IPS DF 4.7 (cell line): ENCODE data around the gene MAPKAPK3.

ENCODE experiments used
- DNase-seq: peaks from one replicate; pipeline ENCODE4 v3.0.0-alpha.2; 2013; ENCODE audit warnings: low spot score; ENCODE audit errors: extremely low read depth

Gene MAPKAPK3

DNA sequence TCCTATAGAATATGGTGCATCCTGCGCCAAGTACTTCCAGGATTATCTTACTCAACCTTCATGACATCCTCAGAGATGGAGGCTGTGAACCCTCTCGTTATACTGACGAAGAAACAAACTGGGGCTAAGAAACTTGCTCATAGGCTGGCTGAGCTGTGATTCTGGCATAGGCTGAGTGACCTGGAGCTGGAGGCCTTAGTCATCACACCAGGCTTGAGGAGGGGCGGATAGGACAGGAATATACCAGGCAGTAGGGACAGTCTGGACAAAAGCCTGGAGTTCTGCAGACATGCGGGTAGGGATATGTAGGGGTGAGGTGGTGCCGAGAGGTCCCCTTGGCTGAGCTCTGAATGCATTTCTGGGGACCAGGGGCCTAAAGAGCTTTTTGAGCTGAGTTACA, 29.6 kb upstream of the MAPKAPK3 start:
- no peak for DNase-seq

DNA sequence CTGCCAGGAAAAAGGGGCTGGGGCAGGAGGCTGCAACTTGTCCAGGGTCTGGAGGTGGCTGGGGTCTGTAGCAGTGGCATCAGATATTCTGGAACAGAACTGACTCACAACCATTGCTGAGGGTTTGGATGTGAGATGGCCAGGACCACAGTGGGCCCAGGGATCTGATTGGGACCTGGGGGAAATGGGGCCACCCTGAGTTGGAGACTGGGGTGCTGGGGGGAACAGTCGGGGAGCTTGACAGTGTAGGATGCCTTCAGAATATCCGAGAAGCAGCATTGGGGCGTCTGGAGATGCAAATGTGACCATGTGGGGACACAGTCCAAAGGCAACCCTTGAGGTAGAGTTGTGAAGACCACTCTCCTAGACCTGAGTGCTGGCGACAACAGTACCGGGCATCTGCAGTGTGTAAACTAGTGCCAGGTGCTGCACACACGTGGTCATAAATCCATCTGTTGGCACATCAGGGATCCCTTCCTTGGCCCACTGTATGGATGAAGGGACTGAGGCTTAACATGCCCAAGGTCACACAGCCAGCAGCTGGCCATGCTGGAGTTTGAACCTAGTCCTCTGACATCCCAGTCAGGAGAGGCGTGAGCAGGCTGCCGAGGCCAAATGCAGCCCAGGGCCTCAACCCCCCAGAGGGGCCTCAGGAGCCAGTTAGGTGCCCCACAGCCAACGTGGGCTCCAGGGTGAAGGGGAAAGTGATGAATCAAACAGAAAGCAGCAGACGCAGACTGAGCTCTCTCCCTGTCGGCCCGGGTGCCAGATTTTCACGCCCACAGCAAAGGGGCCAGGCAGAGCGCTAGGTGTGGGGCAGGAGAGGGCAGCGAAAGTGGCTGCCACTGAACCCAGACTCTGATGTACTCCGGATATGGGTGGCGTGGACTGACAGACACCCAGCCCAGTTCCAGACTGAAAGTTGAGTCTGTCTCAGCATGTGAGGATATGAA, 28.9 kb upstream of the MAPKAPK3 start:
- no peak for DNase-seq

DNA sequence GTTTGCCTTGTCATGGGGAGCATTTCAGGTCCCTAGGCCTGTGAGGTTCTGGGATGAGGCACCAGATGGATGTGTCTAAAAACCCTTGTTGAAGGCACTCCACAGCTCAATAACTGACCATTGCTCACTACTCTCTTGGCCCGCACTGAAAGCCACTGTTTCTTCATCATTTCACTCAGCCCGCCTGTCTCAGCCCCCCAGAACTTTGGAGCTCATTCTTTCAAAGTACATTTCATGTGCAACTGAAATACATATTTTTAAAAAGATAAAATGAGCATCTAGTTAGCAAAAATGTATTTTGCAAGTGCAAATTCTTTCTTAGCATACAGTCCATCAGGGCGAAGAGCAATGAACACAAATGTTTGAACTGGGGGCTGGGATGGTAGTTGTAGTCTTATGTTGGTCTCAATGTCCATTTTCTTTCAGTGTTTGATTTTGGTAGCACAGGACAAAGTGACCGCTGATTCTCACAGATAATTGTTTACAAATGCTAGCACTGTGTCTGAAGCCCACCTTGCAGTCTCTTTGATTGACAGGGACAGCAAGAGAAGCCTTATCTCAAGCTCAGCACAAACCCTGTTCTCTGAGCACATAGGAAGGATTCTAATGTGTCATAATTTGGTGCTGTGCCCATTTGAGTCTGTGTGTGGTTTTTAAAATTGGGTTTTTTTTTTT, 28.1 kb upstream of the MAPKAPK3 start:
- DNase-seq = no peak

DNA sequence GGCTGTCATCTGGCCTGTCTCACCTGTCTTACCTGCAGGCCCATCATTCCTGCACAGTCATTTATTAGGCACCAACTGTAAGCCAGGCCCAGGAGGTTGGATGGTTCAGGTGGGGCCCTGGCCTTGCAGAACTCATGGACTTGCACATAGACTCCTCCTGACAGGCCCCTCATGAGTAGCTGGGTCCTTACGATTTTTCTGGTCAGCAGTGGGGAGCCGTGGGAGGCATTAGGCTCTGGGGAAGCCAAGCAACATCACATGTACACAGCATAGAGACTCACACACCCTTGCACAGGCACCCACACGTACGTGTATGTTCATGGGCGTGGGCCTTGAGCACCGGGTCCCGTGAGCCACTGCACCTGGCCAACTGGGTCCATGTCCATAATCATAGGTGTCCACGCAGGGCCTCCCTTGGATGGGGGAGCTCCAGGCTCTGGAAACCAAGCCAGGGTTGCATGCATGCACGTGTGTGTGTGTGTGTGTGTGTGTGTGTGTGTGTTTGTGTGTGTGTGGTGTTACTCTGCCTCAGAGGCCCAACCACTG, 25.7 kb upstream of the MAPKAPK3 start:
- no peak for DNase-seq

DNA sequence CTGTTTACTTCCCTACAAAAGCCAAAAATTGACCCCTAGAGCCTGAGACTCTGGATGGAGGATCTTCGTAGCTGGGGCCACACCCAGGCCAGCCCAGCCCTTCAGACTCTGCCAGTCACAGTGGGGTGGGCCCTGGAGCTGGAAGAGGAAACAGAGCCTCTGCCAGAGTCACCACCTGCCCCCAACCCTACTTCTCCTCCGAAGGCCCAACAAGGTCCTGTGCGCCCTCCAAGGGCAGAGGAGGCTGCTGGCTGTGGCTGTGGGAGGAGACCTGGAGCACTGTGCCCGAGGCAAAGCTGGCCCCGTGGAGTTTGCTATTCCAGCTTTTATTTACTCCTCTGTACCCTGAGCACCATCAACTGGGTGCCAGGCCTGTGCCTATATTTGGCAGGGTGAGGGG, 24.4 kb upstream of the MAPKAPK3 start:
- DNase-seq = no peak

DNA sequence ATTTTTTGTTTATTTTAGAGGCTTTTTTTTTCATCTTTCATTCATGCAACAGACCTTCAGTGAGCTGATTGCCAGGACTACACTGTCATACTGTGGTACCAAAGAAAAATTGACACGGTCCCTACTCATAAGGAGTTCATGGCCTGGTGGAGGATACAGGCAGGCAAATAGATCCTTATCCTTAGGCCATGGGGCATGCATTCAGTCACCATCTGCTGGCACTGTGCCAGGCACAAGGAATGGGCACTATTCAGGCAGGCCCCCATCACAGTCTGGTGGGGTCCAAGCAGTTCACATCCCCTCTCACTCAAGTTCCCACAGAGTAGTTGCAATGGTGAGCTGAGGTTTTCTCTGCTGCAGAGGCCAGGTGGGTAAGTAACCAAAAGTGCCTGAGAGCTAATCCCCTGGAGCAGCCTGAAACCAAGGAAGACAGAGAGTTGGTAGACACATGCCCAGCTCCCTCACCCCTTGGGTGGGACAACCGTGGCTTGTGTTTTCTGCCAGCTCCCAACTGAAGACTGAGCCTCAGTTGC, 22.6 kb upstream of the MAPKAPK3 start:
- DNase-seq = no peak

DNA sequence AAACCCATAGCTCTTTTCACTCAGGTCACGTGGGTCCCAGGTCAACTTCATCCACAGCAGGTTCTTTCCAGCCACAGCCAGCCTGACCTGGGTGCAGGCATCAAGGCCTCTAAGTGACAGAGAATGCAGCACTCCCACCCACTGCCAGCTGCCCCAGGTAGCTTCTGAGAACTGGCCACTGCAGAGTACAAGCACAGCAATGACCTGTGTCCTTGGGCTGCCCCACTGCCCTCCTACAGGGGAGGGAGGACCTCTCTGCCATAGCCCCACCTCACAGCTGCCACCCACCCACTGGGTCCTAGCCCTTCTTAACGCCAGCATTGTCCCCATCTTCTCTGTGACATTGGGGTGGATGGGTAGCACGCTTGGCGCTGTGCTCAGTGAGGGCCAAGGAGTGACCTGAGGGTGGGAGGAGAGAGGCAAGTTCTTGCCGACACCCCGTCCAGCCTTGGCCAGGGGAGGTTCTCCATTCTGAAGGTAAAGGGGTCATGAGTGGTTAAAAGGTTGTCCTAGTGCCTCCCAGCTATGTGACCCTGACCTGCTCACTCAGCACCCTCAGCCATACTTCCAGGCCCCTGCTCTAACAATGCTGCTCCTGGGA, 17.7 kb upstream of the MAPKAPK3 start:
- DNase-seq = no peak

DNA sequence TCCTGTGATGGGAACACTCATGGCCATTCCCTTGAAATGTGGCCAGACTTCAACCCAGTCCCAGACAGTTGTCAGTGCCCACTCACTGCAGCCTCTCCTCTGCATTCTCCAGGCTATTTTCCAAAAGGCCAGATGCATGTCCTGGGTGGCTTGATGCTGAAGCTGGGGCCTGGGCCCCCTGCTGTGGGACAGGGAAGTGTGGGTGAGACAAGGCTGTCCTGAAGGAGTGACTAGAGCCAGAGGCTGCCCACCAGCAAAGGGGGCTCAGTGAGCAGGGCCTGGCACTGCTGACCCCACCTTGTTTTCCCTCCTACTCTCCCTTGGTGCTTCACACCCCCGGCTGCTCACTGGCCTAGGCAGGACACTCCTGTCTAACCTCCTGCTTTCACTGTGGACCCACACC, 17.2 kb upstream of the MAPKAPK3 start:
- DNase-seq = no peak

DNA sequence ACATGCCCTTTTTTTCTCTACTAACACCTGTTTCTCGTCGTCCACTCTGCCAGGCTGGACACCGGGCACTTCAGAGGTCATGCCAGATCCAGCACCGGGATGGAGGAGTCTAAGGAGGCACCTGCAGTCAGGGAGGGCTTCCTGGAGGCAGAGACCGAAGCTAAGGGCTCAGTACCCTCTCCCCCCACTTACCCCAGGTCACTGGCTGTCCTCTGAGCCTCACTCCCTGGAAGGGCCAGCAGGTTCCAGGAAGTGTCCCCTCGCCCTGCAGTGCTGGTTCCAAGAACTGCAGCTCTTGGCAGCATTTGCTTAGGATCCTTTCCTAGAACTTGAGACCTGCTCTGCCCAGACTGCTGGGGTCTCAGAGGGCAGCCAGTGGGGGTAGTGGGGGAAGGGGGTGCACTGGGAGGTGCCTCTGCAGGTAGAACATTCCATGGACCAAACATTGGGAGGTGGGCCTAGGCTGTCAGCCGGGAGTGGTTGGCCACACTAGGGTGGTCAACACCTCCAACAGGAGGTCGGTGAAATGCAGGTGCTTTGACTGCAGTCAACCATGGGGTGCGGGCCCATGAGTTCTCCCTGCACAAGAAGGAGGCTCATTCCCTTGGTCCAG, 16.7 kb upstream of the MAPKAPK3 start:
- DNase-seq = no peak

DNA sequence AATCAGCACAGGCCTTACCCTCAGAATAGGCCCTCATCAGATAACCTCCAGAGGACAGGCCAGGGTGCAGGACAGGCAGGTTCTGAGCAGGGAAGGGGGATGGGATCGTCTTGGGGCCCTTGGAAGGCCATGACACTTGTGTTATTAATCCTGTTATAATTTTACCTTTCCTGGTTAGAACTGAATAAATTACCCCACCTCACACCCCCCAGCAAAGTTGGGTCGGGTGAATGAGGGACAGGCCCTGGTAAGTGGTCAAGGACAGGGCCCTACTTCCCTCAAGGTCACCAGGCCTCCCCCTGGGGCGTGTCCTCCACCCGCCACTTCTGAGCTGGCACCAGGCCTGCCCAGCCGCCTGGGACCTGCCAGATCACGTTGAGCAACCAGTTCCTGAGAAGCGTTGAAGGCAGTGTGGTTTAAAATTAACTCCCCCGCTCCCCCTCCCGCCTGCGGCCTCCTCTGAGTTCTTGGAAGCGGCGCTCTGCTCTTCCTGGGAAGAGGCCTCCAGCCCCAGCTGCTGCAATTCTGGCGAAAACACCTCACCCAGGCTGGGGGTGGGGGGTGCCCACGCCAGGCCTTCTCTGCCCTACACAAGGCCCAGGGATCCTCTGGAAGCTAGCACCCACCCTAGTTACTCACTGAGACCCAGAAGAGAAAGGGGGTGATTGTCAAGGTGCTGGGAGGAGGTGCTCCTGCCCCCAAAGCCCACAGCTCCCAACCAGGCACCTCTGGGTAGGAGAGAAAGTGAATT, 15.9 kb upstream of the MAPKAPK3 start:
- DNase-seq = no peak

DNA sequence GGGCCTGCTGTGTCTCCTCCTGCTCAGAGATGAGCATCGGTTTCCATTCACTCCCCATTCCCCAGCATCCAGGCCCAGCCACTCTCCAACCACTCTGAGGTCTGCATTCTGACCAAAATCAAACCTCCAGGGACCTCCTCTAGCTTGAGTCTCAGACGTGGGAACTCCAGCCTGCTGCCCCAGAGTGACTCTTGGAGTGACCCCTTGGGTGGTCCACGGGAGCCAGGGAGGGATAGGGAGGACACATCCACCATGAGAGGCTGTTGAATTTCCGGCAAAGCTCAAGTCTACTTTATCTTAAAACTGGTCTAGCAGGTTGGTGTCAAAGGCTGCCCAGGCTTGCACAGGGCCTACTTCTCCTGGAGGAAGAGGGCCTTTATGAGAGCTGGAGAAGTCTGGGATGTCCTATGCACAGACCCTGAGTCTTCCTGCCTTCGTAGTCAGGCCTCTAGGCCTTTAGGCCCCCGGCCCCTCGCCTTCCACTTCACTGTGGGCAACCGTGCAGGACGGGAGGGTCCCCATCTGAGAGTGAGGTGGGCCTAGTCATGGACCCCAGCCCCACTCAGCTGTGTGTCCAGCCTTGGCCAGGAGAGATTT, 14.3 kb upstream of the MAPKAPK3 start:
- no peak for DNase-seq

DNA sequence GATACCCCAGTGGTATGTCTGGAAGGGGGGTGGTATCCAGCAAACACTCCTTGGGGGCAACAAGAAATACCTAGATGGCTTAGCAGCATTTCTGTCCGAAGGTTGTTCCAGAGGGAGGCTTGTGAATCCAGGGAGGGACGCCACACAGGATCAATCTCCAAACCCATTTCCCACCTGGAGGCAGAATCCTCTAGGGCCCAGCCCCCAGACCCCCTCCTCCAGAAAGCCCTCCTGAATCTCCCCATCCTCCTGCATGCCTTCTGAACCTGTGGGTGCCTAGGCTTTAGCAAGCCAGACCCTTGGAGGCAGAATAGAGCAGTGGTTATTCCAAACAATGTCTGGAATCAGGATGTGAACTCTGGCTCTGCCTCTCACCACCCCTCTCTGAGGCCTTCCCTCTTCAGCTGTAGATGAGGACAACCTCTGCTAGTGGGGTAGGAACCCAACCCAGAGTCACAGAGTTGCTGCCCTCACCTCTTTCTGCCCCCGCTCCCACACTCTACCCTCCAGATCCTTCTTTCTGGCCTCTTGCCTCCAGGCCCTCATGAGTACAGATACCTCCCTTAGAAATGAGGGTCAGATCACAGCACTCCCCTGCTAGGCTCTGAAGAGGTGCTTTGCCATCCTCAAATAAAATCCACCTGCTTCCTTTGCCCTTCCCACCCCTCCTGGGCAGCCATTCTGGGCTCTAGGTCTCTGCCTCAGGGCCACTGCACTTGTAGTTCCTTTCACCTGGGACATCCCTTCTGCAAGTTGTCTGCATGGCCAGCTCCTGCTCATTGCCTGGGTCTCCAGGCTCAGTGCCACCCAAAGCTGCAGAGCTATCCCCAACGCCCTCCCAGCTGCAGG, 13.5 kb upstream of the MAPKAPK3 start:
- no peak for DNase-seq

DNA sequence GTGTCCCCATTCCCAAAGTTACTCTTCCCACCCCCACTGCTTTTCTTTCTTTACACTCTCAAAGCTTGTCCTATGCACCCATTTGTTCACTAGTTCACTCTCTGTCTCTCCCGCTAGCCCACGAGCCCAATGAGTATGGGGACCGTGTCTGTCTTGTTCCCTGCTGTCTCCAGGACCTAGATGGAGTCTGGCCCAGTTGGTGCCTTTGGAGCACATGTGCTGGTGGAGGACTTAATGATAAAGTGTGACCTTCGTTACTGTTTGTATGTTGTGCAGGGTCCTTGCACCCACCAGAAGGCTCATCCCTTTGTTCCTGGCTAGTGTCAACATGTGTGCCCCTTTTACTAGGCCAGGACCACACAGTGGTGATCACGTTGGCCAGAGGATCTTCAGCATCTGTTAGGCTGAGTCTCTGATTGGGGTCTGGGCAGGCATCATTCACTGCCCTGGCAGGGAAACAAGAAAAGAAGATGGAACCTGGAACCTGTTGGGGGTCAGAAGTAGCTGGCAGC, 12.8 kb upstream of the MAPKAPK3 start:
- DNase-seq = no peak

DNA sequence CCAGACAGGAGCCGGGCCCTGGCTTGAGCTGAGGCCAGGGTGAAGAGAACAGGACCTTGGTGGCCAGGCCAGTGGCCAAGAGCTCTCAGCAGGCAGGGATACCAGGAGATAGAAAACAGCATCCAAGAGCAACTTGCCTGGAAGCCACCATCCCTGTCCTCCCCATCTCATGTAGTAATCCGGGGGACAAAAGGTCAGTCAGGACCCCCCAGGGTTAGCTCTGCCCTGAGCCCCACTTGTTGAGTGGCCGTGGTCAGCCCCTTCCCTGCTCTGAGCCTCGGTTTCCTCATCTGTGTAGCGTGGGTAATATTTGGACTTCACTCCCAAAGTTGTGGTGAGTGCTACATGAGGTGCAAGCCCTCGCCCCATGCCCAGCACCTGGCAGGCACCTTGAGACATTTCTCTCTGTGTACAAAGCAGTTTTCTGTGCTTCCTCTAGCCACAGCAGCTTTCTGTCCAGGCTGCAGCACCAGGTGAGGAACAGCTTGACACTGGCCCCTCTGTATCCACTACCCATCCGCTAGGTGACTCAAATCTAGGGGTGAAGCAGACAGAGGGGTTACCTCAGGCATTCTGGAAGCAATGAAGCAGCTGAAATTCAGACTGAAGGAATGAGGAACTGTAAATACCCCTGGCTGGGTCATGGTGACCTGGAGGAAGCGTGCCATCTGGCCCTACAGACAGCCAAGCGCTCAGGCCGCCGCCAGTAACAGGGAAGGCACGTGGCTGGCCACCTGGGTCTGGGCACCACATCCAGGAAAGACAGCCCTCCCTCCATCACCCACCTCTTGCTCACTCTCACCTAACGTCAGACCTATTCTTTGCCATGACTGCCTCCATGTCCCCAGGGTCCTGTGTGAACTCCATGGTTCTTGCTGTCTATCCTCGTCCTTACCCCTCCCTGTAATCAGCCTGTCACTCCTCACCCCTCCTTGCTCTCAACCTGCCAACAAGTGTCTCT, 12.0 kb upstream of the MAPKAPK3 start:
- DNase-seq = no peak

DNA sequence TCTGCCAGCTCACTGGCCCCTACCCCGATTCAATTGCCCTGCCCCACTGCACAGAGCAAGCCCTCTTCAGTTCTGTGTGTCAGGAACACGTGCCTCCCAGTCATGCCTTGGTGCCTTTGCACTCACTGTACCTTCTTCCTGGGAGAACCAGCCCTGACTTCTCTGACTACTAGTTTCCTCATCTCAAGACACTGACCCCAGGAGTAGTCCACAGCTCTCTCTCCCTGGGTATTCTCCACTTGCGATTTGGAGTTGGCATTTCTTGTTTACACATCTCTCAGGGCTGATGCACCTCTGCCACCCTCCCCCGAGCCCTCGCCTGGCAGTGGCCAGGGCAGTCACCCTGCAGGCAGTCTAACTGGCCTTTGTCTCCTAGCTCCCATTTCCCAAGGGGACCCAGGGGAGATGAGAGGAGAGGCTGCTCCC, 11.0 kb upstream of the MAPKAPK3 start:
- no peak for DNase-seq

DNA sequence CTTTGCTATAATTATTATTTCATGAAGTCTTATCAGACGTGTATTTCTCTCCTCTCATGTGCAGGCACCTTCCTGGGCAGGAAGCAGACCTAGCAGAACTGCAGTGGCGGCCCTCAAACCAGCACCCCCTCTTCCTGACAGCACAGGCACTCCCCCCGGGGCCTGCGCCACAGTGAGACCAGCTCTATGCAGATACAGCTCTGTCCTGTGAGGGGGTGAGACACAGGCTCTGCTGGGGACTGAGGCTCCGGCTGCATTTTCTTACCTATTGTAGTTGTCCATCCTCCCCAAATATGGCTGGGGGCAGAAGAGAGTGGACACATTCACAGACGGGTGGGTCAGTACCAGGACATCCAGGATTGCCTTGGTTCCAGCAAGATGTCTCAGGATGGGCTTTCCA, 10.4 kb upstream of the MAPKAPK3 start:
- no peak for DNase-seq

DNA sequence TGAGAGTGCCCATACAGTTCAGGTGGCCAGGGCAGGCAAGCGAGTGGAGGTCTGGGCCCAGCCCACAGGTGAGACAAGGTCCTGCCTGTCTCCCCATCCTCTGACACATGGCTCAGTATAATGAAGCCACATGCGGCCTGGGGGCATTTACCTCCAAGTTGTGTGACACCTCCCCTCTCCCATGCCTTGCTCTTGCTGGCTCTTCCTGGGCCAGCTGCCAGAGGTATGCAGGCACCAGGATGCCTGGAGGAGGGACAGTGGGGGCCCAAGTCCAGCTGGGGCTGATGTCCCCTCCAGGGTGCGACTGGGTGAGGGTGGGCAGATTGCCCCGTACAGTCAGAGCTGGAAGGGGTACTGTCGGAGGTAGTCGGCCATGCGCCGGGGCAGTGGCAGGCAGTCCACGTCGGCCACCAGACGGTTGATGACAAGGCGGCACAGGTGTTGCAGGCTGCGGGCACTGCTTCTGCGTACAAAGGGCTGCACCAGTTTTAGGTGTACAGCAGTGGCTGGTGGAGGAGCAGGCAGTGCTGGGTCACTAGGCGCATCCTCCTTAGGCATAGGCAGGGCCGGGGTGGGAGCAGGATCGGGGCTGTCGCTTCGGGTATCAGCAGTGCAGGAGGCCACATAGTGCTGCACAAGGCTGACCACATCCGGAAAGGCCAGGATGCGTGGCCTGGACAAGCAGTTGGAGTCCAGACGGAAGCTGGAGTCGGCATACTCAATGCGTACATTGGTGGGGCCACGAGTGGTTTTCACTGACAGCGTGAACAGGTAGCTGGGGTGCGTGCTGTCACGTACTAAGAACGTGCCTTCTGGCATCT, 9.5 kb upstream of the MAPKAPK3 start:
- no peak for DNase-seq
